Right lobe of liver (tissue), 6 donors: ENCODE measurements around the gene SUCLG2. TPM values are rescaled to one million over a fixed set of nuclear protein-coding genes. Genes with fewer than 3 reads are reported as not detected.

ENCODE experiments used
- ATAC-seq, 4 donors: fragments of 200-7000 bp; cut with Tn5 transposase; one replicate each; pipeline ENCODE4 v1.9.1; 2020; ENCODE audit warnings: mild to moderate bottlenecking in 4 of 4, moderate library complexity in 4 of 4
- DNase-seq, 3 donors: peaks; one replicate each; pipeline ENCODE4 v3.0.0-alpha.2; 2020
- H3K27ac ChIP-seq, 3 donors: fragments of 200-600 bp; one replicate each; pipeline ENCODE4 v1.8.0; 2022
- H3K27me3 ChIP-seq, 2 donors: fragments of 200-600 bp; one replicate each; pipeline ENCODE4 v1.8.0; 2022
- H3K36me3 ChIP-seq, 4 donors: fragments of 200-600 bp; sonication (generic) in 1 of 4; one replicate each; pipeline versions ENCODE4 v1.5.1 to v1.8.0; 2017 to 2022; ENCODE audit warnings: control low read depth in 1 of 4
- H3K4me1 ChIP-seq, 4 donors: fragments of 200-600 bp; sonication (generic) in 1 of 4; one replicate each; pipeline versions ENCODE4 v1.5.1 to v1.8.0; 2017 to 2022; ENCODE audit warnings: control low read depth in 1 of 4
- H3K4me3 ChIP-seq, 3 donors: fragments of 200-600 bp; one replicate each; pipeline ENCODE4 v1.8.0; 2022
- H3K9me3 ChIP-seq, 4 donors: fragments of 200-600 bp; sonication (generic) in 1 of 4; one replicate each; pipeline versions ENCODE4 v1.5.1 to v1.8.0; 2017 to 2022; ENCODE audit warnings: control low read depth in 1 of 4
- POLR2A ChIP-seq: fragments of 450-650 bp; IDR thresholded peaks from one replicate; pipeline ENCODE4 v1.6.1; 2017; ENCODE audit warnings: antibody characterized with exemption, mild to moderate bottlenecking
- WGBS: methylation state at CpG from one replicate; pipeline ENCODE4 v1.1.6; 2018; ENCODE audit warnings: low coverage, low lambda C conversion rate; ENCODE audit not compliant: insufficient coverage; ENCODE audit errors: missing lambda C conversion rate; 5-methylcytosine and 5-hydroxymethylcytosine counted together
- intact Hi-C, 2 donors: fragments of 100-400 bp; cut with DNase I; formaldehyde crosslinking; loops; one replicate each; pipeline versions ENCODE4 v1.11.2 to v1.14.1; 2022
- total RNA-seq, 6 experiments: library from RNA; depleted of rRNA in 2 of 6; stranded (reverse); fragments of >200 nt in 2 of 6; fragmentation: NEBNext Ultra II Directional in 3 of 6; extraction: Animal tissue kit (Norgen Biotek cat#: 25700) in 3 of 6; gene quantifications; one replicate each; pipeline versions ENCODE4 v1.1.0 to v1.2.4, GENCODE V29; 2016 to 2023
- TF ChIP-seq, protein P1 (sequence below), 4 donors: fragments of 200-600 bp in 3 of 4; fragments of 450-650 bp in 1 of 4; IDR thresholded peaks; one replicate each; pipeline versions ENCODE4 v1.5.1 to v1.8.0; 2016 to 2022; ENCODE audit warnings: antibody characterized with exemption in 4 of 4, mild to moderate bottlenecking in 2 of 4
- donor health status: DM: no; HTN: yes; CAD: no.
- donor health status: DM: no; HTN: no; CAD: no.
- donor health status: DM: no; HTN: no; CAD: no.
- donor health status: DM: no; HTN: yes; CAD: no.
- donor health status: DM: no; HTN: yes; CAD: no.

The SUCLG2 gene
- total RNA-seq, 6 experiments from 2014 or later, result 138 to 167 (median 158) TPM

DNA sequence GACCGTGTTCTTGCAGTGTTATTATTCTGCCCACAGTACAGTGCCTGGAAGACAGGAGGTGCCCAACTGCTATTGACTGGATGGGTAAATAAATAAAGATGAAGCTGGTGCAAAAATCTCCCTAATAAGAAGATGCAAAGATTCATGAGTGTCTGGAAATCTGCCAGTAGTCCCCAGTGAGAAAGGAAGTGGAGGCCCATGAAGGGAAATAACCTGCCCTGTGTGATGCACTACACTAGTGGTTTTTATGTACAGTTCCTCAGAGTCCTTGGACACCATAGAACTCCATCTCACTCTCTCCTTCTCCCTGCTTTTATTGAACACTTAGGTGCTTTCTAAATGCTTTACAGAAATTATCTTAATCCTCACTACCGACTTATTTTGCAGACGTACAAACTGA is 8.3 kb upstream of the SUCLG2 start:
- Histone ChIP-seq H3K9me3 (no peaks in the 10 kb centered on the region), H3K36me3 (no peaks in the 10 kb centered on the region), H3K4me1 (peaks cover 0 to 3% (median 0%) of the 10 kb centered on the region in 4 donors), H3K4me3 (no peak overlapping the region), H3K27ac (no peak overlapping the region), H3K27me3 (no peaks in the 10 kb centered on the region)
- 87% methylated on average over 3 of the region's 3 CpGs for WGBS
- intact Hi-C loops, result no loop called here
- ATAC-seq, result no peak
- no peak for TF ChIP-seq POLR2A
- TF ChIP-seq, protein P1, sequence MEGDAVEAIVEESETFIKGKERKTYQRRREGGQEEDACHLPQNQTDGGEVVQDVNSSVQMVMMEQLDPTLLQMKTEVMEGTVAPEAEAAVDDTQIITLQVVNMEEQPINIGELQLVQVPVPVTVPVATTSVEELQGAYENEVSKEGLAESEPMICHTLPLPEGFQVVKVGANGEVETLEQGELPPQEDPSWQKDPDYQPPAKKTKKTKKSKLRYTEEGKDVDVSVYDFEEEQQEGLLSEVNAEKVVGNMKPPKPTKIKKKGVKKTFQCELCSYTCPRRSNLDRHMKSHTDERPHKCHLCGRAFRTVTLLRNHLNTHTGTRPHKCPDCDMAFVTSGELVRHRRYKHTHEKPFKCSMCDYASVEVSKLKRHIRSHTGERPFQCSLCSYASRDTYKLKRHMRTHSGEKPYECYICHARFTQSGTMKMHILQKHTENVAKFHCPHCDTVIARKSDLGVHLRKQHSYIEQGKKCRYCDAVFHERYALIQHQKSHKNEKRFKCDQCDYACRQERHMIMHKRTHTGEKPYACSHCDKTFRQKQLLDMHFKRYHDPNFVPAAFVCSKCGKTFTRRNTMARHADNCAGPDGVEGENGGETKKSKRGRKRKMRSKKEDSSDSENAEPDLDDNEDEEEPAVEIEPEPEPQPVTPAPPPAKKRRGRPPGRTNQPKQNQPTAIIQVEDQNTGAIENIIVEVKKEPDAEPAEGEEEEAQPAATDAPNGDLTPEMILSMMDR (IDR thresholded peaks at IDR 0.05), result no peak
- DNase-seq, result no peak

DNA sequence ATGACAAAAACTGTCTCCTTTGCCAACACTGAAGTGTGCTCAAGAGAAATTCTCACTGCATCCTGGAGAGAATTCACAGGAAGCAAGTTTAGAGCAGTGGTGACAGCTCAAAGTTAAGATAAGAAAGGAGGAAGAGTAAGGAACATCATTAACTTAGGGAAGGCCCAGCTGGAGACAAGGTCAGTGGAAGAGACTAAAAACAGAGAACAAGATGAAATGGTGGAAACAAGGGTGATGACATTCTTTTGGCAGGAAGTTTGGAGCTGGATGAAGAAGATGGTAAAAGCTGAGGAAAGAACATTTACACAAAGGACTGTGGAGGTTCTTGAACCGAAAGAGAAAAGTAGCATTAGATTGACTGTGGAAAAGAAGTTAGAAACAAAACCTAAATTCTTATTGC is 6.7 kb upstream of the SUCLG2 start:
- WGBS, result 38% methylated on average over 1 of the region's 1 CpG
- Histone ChIP-seq H3K4me3 (no peak overlapping the region), H3K27ac (no peak overlapping the region), H3K36me3 (no peaks in the 10 kb centered on the region), H3K4me1 (peaks cover 0 to 3% (median 0%) of the 10 kb centered on the region in 4 donors), H3K9me3 (no peaks in the 10 kb centered on the region), H3K27me3 (no peaks in the 10 kb centered on the region)
- intact Hi-C loops, result no loop called here
- TF ChIP-seq, protein P1 (IDR thresholded peaks at IDR 0.05), result no peak
- TF ChIP-seq POLR2A, result no peak
- DNase-seq (no peak), ATAC-seq (no peak)

GRCh38 chr3:67657192-67657591 is 2.8 kb upstream of the SUCLG2 start:
- no peak for TF ChIP-seq POLR2A
- TF ChIP-seq, protein P1 (IDR thresholded peaks at IDR 0.05), result no peak
- Histone ChIP-seq H3K4me1 (peaks cover 0 to 10% (median 0%) of the 10 kb centered on the region in 4 donors), H3K4me3 (no peak overlapping the region), H3K36me3 (no peaks in the 10 kb centered on the region), H3K9me3 (no peaks in the 10 kb centered on the region), H3K27ac (no peak overlapping the region), H3K27me3 (no peaks in the 10 kb centered on the region)
- DNase-seq (no peak), ATAC-seq (no peak)
- 40% methylated on average over 5 of the region's 5 CpGs for WGBS
- intact Hi-C loops, result no loop called here

DNA sequence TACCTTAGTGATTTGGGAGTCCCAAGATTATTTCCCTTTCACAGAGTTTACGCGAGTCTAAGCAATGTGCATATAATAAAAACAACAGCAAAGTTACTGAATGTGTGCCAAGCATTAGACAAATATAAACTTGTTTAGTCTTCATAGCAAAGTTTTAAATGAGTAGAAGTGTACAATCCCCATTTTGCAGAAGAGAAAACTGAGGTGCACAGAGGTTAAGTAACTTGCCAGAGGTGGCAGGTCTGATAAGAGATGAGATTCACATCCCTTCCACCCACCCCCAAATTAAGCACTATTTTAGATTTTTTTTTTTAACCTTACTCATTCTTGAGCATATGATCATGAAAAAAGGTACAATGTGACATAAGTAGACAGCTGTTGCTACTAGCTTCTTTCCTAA is 2.2 kb upstream of the SUCLG2 start:
- Histone ChIP-seq H3K27me3 (no peaks in the 10 kb centered on the region), H3K4me1 (peaks cover 0 to 12% (median 0%) of the 10 kb centered on the region in 4 donors), H3K27ac (no peak overlapping the region), H3K4me3 (no peak overlapping the region), H3K9me3 (no peaks in the 10 kb centered on the region), H3K36me3 (no peaks in the 10 kb centered on the region)
- WGBS, result 96% methylated on average over 2 of the region's 2 CpGs
- ATAC-seq, result no peak
- no peak for DNase-seq
- intact Hi-C loops, result no loop called here
- TF ChIP-seq, protein P1 (IDR thresholded peaks at IDR 0.05), result no peak
- TF ChIP-seq POLR2A, result no peak
